ENCODE results near the gene DECR2.

The DECR2 gene

GRCh38 chr16:364595-365491 is 36.8 kb upstream of the DECR2 start:
- no peak for DNase-seq

- no peak for DNase-seq
These were observed 35.2 kb upstream of the DECR2 start for GRCh38 chr16:366476-366875.

DNA sequence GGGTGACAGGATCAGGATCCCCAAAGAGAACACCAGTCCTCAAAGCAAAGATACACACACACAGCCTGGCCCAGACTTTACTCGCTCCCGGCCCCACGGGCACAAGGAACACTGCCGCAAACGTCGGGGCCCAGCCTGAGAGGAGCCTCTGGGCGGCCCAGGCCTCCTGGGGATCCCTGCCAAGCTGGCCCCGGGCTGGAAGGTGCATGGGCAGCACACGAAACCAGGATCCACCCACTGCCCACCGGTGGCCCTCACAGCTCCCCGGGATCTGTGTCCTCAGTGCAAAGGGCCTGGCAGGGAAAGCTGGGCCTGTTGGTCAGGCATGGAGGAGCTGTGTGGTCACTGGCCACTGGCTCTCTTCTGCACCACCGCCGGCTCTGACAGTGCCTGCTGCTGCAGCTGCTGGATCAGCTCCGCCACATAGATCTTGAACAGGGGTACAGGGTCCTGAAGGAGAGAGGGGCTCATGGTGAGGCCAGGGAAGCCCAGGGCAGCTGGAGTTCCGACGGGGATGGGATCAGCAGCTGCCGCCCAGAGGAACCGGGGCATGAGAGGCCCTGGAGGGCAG is 34.3 kb upstream of the DECR2 start:
- DNase-seq: no peak

GRCh38 chr16:368388-369158 is 33.1 kb upstream of the DECR2 start:
- no peak for DNase-seq

DNA sequence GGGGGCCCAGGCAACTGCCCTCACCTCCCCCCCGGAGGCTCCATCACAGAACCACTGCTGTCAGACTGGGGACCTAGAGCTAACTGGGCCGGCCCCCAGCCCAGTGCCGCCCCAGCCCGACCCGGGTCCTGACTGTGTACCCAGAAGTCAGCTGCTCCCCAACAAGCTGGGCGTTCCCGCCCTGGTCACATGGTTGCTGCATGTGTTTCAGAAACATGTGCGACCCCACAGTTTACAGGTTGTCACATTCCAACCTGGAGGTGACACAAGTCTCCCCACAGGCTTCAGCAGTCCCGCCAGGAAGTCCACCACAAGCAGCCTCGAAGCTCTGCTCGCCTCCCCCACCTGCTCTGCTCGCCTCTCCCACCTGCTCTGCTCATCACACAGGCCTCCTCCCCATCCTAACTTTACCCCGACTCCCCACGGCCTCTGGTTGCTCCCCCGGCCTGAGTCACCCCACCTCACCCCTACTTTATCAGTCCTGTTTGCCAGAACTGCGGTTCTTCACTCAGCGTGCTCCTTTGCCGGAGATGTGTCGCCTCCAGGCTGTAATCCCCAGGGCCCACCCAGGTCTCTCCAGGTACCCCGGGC is 32.3 kb upstream of the DECR2 start:
- no peak for DNase-seq

DNA sequence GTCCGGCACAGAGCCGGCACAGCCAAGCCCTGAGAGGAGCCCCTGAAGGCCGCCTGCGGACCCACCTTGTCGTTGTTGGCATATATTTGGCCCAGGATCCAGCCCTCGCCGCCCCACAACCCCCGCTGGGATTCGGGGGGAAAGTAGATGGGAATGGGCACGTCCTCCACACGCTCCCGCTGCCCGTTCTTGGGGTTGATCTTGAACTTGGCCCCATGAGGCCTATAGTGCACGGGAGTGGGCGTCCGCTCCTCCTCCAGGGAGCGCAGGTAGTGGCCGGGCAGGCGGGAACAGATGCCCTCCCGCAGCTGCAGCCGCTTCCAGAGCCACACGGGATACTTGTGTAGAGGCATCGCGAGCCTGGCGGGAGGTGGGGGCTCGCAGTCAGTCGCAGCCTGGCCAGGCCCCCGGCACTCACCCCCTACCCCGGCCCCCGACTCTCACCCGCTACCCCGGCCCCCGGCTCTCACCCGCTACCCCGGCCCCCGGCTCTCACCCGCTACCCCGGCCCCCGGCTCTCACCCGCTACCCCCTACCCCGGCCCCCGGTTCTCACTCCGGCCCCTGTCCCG is 31.7 kb upstream of the DECR2 start:
- no peak for DNase-seq

GRCh38 chr16:370443-370842 is 31.2 kb upstream of the DECR2 start, which contains the start of gene MRPL28:
TSS of gene MRPL28 (minus strand) at chr16:370538. CDS start at chr16:370218, 320 bp downstream.
- peak; percentile 70 for DNase-seq

- no peak for DNase-seq
These were observed 30.6 kb upstream of the DECR2 start for GRCh38 chr16:370979-371514.

- DNase-seq: no peak
These were observed 30.0 kb upstream of the DECR2 start for GRCh38 chr16:371515-372301.

DNA sequence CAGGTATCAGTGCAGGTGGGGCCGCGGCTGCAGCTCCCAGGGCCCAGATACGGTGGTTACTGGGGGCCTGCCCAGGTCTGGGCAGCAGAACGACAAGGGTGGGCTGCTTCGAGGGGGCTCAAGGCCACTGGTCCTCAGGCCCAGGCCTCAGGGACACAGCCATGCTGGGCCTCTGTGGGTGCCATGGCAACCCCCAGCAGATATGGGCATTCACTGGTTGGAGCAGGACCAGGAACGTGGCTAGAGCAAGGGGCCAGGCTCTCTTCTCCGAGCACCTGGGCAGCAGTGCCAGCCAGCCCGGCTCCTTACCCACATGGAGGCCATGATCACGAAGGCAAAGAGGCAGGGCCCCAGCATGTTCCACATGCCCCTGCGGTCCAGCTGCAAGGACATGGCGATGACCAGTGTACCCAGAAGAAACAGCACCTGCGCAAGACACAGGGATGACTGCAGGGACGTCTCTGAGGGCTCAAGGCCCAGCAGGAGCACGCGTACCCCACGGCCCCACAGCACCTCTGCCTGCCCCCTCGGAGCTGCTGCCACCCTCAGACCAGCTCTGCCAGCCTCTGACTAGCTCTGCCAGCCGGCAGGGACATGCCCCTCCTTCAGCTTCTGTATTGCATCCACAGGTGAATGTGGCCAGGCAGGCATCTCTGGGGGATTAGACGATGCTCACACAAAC is 29.2 kb upstream of the DECR2 start:
- no peak for DNase-seq

GRCh38 chr16:373020-373598 is 28.6 kb upstream of the DECR2 start:
- no peak for DNase-seq

- no peak for DNase-seq
These were observed 27.7 kb upstream of the DECR2 start for GRCh38 chr16:373848-374615.

GRCh38 chr16:374616-374926 is 27.1 kb upstream of the DECR2 start:
- no peak for DNase-seq

DNA sequence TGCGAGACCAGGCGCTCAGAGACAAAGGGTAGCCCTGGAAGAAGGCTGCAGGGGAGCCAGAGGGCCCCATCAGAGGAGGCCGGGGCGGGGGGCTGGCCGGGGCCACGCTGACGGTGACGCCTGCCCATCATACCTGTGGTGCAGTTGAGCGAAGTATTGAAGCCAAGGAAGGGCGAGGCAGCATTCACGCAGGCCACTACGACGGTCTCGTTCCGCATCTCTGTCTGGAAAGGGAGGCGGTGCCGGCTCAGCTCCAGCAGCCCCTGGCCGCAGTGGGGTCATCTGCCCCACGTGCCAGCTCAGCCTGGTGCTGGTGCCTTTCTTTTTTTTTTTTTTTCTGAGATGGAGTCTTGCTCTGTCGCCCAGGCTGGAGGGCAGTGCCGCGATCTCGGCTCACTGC is 26.5 kb upstream of the DECR2 start:
- no peak for DNase-seq

DNA sequence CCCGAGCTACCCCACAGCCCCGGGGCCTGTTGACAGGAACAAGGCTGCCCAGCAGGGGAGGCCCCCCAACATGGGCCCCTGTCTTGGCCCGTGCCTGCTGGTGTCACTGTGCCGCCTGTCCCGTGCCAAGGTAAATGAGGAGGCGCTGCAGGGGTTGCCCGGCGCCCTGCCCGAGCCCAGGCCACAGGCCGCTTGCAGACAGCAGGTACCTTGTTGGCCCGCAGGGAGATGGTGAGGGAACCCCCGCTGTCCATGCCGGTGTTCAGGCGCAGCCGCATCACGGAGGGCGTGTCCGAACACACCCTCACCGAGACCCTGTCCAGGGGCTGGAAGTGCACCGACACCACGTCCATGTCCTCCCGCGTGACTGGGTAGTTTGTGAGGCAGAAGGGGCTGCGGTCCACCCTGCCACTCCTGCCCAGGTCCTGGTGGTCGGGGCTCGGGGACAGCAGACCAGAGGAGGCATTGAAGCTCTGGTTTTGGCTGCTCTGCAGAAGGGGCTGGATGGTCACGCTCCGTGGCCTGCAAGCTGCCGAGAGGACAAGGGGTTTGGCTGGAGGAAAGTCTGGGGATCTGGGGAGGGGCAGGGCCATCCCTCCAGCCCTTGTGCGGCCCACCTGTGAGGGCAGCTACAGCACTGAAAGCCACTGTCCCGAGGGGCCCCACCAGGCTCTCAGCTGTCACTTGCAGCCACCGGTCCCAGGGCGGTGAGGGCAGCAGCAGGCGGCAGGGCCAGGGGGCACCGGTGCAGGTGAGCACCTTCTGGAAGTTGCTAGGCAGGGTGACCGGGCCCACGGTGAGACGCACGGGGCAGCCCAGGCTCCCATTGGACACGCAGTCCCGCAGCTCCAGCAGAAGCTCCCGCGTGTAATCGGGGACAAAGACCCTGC is 25.5 kb upstream of the DECR2 start:
- DNase-seq: no peak

GRCh38 chr16:376817-377418 is 24.8 kb upstream of the DECR2 start:
- no peak for DNase-seq

DNA sequence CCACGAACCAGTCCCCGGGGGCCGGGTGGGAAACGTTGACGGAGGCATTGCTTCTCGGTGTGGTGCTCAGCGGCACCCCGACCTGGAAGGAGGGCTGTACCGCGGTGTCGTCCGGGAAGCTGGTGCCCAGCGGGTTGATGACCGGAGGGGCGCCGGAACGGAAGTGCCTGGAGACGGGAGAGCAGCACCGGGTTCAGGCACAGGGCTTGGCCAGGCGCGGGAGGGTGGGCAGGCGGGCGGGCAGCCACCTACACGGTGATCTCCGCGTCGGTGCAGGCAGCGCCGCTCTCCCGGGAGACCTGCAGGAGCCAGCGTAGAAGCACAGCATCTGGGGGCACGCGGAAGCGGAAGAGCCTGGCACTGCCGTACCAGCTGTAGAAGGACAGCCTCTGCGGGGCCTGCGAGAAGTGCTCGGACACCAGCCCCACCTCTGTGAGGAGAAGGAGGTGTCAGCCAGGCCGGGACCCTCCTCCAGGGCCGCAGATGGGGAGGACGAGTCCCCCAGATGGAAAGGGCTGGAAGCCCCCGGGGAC is 24.2 kb upstream of the DECR2 start:
- DNase-seq: no peak
